ENCODE data around the gene FES. TPM values are rescaled to one million over a fixed set of nuclear protein-coding genes. Genes with fewer than 3 reads are reported as not detected.

Gene FES
- total RNA-seq, 2 experiments from 2014 or later: 3.2 to 3.3 TPM

GRCh38 chr15:90836296-90836871 is 47.9 kb upstream of the FES start:
- Histone ChIP-seq H3K4me1 (ENCODE audit: insufficient read depth, low read length, poor library complexity, severe bottlenecking) (peaks cover 32% of the 10 kb centered on the region), H3K4me3 (ENCODE audit: low read depth, low read length, poor library complexity, severe bottlenecking) (no peak overlapping the region), H3K9me2 (ENCODE audit: insufficient read depth, low read length) (no peaks in the 10 kb centered on the region), H4K20me1 (ENCODE audit: insufficient read depth, low read length) (no peaks in the 10 kb centered on the region), H3K36me3 (ENCODE audit: insufficient read depth, low read length) (no peaks in the 10 kb centered on the region), H3K79me2 (ENCODE audit: insufficient read depth, low read depth, low read length) (no peaks in the 10 kb centered on the region), H3K27ac (ENCODE audit: low read depth, low read length, poor library complexity, severe bottlenecking) (no peak overlapping the region), H3K9me3 (ENCODE audit: low read length) (no peaks in the 10 kb centered on the region), H3K4me2 (ENCODE audit: low read length) (no peak overlapping the region), H2AFZ (ENCODE audit: low read length) (no peak overlapping the region)
- intact Hi-C loops (cut with micrococcal nuclease; ENCODE audit: unreplicated experiment): no loop called here
- DNase-seq (ENCODE audit: low spot score): no peak
- TF ChIP-seq, protein P1, sequence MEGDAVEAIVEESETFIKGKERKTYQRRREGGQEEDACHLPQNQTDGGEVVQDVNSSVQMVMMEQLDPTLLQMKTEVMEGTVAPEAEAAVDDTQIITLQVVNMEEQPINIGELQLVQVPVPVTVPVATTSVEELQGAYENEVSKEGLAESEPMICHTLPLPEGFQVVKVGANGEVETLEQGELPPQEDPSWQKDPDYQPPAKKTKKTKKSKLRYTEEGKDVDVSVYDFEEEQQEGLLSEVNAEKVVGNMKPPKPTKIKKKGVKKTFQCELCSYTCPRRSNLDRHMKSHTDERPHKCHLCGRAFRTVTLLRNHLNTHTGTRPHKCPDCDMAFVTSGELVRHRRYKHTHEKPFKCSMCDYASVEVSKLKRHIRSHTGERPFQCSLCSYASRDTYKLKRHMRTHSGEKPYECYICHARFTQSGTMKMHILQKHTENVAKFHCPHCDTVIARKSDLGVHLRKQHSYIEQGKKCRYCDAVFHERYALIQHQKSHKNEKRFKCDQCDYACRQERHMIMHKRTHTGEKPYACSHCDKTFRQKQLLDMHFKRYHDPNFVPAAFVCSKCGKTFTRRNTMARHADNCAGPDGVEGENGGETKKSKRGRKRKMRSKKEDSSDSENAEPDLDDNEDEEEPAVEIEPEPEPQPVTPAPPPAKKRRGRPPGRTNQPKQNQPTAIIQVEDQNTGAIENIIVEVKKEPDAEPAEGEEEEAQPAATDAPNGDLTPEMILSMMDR (conservative IDR thresholded peaks at IDR 0.05; ENCODE audit: low read length): no peak
- no peak for TF ChIP-seq EZH2phosphoT487 (IDR thresholded peaks at IDR 0.05; ENCODE audit: borderline replicate concordance, low read depth, low read length)
- POLR2A ChIA-PET: no interaction called here
- BruUV-seq (replicated peaks): no TSS peak
- CTCF ChIA-PET (ENCODE audit: unreplicated experiment): no interaction called here

DNA sequence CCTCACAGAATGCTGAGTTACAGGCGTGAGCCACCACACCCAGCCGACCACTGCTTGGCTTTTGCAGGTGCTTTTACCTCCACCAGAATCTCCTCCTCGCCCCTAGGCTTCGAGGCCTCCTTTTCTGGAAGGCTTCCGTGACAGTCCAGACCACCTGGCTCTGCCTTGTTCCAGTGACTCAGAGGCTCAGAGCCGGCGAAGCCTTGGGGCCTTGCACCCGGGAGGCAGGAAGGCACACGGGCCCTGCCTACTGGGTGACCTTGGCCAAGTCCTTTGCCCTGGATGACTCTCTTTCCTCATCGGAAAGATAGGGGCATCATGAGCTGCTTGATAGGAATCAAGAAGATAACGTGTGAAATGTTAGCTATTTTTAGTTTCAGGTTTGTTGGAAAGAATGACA is 47.2 kb upstream of the FES start:
- DNase-seq (ENCODE audit: low spot score): no peak
- Histone ChIP-seq H3K4me1 (ENCODE audit: insufficient read depth, low read length, poor library complexity, severe bottlenecking) (peaks cover 32% of the 10 kb centered on the region), H3K27ac (ENCODE audit: low read depth, low read length, poor library complexity, severe bottlenecking) (no peak overlapping the region), H3K79me2 (ENCODE audit: insufficient read depth, low read depth, low read length) (no peaks in the 10 kb centered on the region), H3K4me3 (ENCODE audit: low read depth, low read length, poor library complexity, severe bottlenecking) (no peak overlapping the region), H3K4me2 (ENCODE audit: low read length) (no peak overlapping the region), H3K9me2 (ENCODE audit: insufficient read depth, low read length) (no peaks in the 10 kb centered on the region), H4K20me1 (ENCODE audit: insufficient read depth, low read length) (no peaks in the 10 kb centered on the region), H3K36me3 (ENCODE audit: insufficient read depth, low read length) (no peaks in the 10 kb centered on the region), H2AFZ (ENCODE audit: low read length) (no peak overlapping the region), H3K9me3 (ENCODE audit: low read length) (no peaks in the 10 kb centered on the region)
- intact Hi-C loops (cut with micrococcal nuclease; ENCODE audit: unreplicated experiment): no loop called here
- CTCF ChIA-PET (ENCODE audit: unreplicated experiment): no interaction called here
- BruUV-seq (replicated peaks): no TSS peak
- TF ChIP-seq EZH2phosphoT487 (IDR thresholded peaks at IDR 0.05; ENCODE audit: borderline replicate concordance, low read depth, low read length): no peak
- TF ChIP-seq, protein P1 (conservative IDR thresholded peaks at IDR 0.05; ENCODE audit: low read length): no peak
- POLR2A ChIA-PET: interaction anchor here (1.1 to 1.6 kb wide), 2 partner anchors 49 to 132 kb away, joined by 4 to 7 read pairs; no protein-coding TSS in a partner anchor

DNA sequence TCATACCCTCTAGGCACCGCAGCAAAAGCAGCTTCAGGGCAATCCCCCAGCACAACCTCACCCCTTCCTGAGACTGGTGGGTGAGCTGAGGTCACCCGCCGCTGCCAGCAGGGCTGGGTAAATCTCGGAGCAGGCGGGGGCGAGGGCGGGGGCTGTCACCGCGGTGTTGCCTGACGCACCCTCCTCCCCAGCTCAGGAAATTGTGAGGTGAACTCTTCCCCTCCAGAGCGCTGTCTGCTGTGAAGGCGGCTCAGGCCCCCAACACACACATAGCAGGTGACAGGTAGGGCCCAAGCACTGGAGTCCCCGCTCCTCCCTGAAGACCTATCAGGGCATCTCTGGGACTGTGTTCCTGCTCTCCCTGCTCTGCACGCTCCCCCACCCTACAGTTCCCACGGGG is 46.2 kb upstream of the FES start:
- TF ChIP-seq, protein P1 (conservative IDR thresholded peaks at IDR 0.05; ENCODE audit: low read length): no peak
- TF ChIP-seq EZH2phosphoT487 (IDR thresholded peaks at IDR 0.05; ENCODE audit: borderline replicate concordance, low read depth, low read length): no peak
- Histone ChIP-seq H3K36me3 (ENCODE audit: insufficient read depth, low read length) (no peaks in the 10 kb centered on the region), H3K9me2 (ENCODE audit: insufficient read depth, low read length) (no peaks in the 10 kb centered on the region), H2AFZ (ENCODE audit: low read length) (no peak overlapping the region), H3K4me2 (ENCODE audit: low read length) (peak overlapping the region; percentile 7; the same call in 1 of the 2 replicates), H3K79me2 (ENCODE audit: insufficient read depth, low read depth, low read length) (no peaks in the 10 kb centered on the region), H4K20me1 (ENCODE audit: insufficient read depth, low read length) (no peaks in the 10 kb centered on the region), H3K9me3 (ENCODE audit: low read length) (no peaks in the 10 kb centered on the region), H3K27ac (ENCODE audit: low read depth, low read length, poor library complexity, severe bottlenecking) (no peak overlapping the region), H3K4me3 (ENCODE audit: low read depth, low read length, poor library complexity, severe bottlenecking) (no peak overlapping the region), H3K4me1 (ENCODE audit: insufficient read depth, low read length, poor library complexity, severe bottlenecking) (peaks cover 32% of the 10 kb centered on the region)
- POLR2A ChIA-PET: interaction anchor here (0.8 to 1.8 kb wide), 4 partner anchors 47 to 133 kb away, joined by 3 to 7 read pairs (median 6); partner anchors contain the start of gene HDDC3
- CTCF ChIA-PET (ENCODE audit: unreplicated experiment): no interaction called here
- BruUV-seq (replicated peaks): no TSS peak
- intact Hi-C loops (cut with micrococcal nuclease; ENCODE audit: unreplicated experiment): no loop called here
- no peak for DNase-seq (ENCODE audit: low spot score)

Data from OCI-LY7 (cell line).